ENCODE measurements around the gene NLRP3. TPM values are rescaled to one million over a fixed set of nuclear protein-coding genes. Genes with fewer than 3 reads are reported as not detected.

The NLRP3 gene
- total and polyA plus RNA-seq, 2 of the 13 experiments (the other 11 are each of a cell fraction or from before 2014, with no cell fraction given): not detected

DNA sequence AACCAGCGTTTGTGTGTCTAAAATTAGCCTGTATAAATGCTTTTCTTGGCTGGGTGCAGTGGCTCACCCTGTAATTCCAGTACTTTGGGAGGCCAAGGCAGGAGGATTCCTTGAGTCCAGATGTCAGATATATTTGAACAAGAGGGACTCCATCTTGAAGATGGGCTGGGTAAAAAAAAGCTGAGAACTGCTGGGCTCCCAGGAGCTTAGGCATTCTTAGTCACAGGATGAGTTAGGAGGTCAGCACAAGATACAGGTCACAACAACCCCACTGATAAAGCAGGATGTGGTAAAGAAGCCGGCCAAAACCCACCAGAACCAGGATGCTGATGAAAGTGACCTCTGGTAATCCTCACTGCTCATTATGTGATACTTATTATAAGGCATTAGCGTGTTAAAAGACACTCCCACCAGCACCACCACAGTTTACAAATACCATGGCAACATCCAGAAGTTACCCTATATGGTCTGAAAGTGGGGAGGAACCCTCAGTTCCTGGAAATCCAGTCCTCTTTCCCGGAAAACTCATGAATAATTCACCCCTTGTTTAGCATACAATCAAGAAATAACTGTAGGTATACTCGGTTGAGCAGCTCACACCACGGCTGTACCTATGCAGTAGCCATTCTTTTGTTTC lies 48.1 kb upstream of the NLRP3 start (continued):
- TF ChIP-seq FOXO4 (CRISPR knock-in tag; conservative IDR thresholded peaks at IDR 0.05) (no peak), ZNF180 (CRISPR knock-in tag; IDR thresholded peaks at IDR 0.05; ENCODE audit: borderline replicate concordance, low read depth) (no peak), CBX5 (CRISPR knock-in tag; IDR thresholded peaks at IDR 0.05; ENCODE audit: borderline replicate concordance) (no peak), MTF2 (CRISPR knock-in tag; IDR thresholded peaks at IDR 0.05; ENCODE audit: borderline replicate concordance) (no peak), TBX2 (CRISPR knock-in tag; IDR thresholded peaks at IDR 0.05; ENCODE audit: borderline replicate concordance) (no peak), ZNF792 (CRISPR knock-in tag; IDR thresholded peaks at IDR 0.05) (no peak), BHLHE40 (IDR thresholded peaks at IDR 0.05; ENCODE audit: low read length) (no peak), ATF4 (CRISPR knock-in tag; IDR thresholded peaks at IDR 0.05) (no peak), ZNF230 (CRISPR knock-in tag; IDR thresholded peaks at IDR 0.05) (no peak), KLF12 (CRISPR knock-in tag; IDR thresholded peaks at IDR 0.05; ENCODE audit: borderline replicate concordance) (no peak), TEF (CRISPR knock-in tag; IDR thresholded peaks at IDR 0.05) (no peak), ZNF562 (CRISPR knock-in tag; IDR thresholded peaks at IDR 0.05; ENCODE audit: borderline replicate concordance) (no peak), ZFP37 (CRISPR knock-in tag; IDR thresholded peaks at IDR 0.05; ENCODE audit: borderline replicate concordance) (no peak), ZNF749 (CRISPR knock-in tag; IDR thresholded peaks at IDR 0.05; ENCODE audit: borderline replicate concordance) (no peak)
- TF ChIP-seq, protein P1, sequence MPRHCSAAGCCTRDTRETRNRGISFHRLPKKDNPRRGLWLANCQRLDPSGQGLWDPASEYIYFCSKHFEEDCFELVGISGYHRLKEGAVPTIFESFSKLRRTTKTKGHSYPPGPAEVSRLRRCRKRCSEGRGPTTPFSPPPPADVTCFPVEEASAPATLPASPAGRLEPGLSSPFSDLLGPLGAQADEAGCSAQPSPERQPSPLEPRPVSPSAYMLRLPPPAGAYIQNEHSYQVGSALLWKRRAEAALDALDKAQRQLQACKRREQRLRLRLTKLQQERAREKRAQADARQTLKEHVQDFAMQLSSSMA (CRISPR knock-in tag; IDR thresholded peaks at IDR 0.05): no peak

Data from HepG2 (cell line).